DMS114 treated with DMSO at 0.1 percent for 48 hours (cell line): ENCODE measurements around the gene LRRC7.
"Not testable (repeated sequence)": the region's sequence is repeated elsewhere in the genome, so short reads cannot be mapped to it uniquely, and the experiment has no call there.

ENCODE experiments used
- DNase-seq: peaks from one replicate; lab custom pipeline; 2025; ENCODE audit not compliant: unreplicated experiment; lab: John Stamatoyannopoulos, UW

LRRC7 gene

GRCh38 chr1:70033266-70033873 lies 465.6 kb downstream of the LRRC7 start:
- no peak for DNase-seq

GRCh38 chr1:70033936-70034335 lies 466.2 kb downstream of the LRRC7 start:
- DNase-seq: no peak

DNA sequence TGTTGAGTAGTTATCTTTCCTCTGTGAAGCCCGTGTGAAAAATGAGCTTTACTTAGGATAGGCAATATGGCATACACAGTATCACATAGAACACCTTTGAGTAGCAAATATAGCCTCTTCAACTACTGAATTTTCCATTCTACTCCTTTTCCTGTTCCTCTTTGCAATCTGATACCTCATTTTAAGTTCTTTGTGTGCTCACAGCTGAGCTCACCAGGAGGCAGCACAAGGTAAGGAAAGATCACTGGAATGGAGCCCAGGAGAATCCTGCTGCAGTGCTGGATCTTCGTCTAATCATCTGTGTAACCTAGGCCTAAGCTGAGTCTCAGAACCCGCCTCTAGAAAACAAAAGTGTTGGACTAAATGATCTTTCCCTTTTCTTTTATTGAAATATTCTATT lies 466.7 kb downstream of the LRRC7 start:
- no peak for DNase-seq

GRCh38 chr1:70038025-70038424 lies 470.3 kb downstream of the LRRC7 start:
- no peak for DNase-seq

- no peak for DNase-seq
These were observed 471.8 kb downstream of the LRRC7 start for GRCh38 chr1:70039485-70039884.

DNA sequence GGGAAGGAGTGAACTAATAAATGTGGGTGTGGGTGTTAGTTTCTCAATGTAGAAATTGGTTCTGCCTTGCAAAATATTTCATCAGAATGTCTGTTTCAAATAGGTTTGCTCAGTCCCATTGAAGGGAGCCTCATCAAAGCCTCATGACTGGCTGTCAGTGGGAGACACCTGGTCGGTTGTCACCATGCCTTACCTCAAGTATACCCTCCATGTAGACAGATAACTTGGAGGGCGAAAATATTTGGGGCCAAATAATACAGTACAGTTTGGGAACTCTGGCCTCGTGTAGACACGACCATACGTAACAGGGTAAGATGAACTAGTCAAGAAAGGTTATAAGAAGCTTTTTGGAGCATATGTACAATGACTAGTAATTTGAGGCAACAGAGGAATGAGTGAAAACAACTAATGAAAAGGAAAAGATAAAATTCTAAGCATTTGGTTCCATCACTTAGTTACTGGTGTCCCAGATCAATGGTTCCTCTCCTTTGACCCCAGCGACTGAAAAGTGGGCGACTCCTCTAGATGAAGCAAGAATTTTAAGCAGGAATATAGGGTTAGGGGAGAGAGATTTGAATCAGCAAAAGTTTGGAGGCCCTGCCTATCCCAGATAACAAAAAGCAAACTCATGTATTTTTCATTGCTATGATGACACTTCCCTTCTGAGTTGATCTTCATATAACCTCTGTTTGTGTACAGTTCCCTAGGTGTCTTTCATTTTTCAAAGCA lies 473.8 kb downstream of the LRRC7 start:
- DNase-seq: no peak

- DNase-seq: no peak
These were observed 474.5 kb downstream of the LRRC7 start for GRCh38 chr1:70042090-70042731.

DNA sequence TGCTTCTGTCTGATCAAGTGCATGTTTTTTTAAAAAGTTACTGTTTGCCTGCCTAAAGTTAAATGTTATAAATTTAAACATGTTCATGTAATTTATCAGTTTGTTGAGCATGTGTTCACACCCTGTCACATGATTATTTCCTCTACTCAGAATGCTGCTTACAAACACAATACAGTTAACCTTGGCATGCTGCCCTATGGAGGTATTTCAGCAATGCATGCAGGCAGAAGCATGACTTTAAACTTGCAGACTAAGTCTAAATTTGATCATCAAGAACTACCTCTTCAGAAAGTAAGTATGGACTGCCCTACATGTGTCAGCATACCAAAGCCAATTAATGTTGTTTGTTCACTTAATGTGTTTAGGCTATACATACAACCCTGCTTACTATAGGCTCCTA lies 476.1 kb downstream of the LRRC7 start:
- DNase-seq: no peak

- DNase-seq: no peak
These were observed 477.1 kb downstream of the LRRC7 start for GRCh38 chr1:70044832-70045231.

DNA sequence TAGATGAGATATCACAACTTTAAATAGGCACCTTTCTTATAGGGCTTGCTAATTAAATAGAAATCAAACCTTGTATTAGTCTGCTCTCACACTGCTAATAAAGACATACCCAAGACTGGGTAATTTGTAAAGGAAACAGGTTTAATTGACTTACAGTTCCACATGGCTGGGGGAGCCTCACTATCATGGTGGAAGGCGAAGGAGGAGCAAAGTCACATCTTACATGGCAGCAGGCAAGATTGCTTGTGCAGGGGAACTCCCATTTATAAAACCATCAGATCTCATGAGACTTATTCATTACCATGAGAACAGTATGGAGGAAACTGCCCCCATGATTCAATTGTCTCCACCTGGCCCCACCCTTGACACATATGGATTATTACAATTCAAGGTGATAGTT lies 477.9 kb downstream of the LRRC7 start:
- DNase-seq: not testable (repeated sequence)

DNA sequence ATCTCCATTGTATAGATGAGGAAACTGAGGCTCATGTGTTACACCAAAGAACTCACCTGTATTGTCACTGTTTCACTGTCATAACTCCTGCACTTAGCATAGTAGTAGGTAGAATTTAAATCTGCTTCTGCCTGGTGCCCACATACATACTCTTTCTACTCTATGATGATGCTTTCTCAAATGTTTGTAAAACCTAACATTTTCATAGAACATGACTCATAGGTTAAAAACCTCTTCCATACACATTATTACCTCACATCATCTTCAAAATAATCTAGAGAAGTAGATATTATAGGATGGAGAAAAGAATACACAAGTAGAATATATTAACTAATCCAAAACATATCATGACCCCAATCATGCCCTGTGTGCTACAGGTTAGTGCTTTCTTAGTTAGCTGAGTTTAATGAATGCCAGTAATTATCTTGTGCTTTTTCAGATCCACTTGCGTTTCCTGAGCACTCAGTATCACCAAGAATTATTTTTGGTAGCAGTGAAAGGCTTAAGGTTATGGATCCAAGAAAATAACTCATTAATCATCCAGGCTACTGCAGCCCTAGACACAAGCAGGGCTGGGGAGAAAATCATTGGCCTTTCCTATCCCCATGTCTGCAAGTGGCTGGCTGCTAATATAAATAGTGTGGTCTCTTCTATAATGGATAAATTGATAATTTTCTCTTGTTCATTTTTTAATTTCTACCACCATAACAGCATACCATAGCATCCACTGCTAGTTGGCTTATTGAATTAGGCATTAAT lies 480.8 kb downstream of the LRRC7 start:
- no peak for DNase-seq

GRCh38 chr1:70051926-70052325 lies 484.2 kb downstream of the LRRC7 start:
- no peak for DNase-seq

DNA sequence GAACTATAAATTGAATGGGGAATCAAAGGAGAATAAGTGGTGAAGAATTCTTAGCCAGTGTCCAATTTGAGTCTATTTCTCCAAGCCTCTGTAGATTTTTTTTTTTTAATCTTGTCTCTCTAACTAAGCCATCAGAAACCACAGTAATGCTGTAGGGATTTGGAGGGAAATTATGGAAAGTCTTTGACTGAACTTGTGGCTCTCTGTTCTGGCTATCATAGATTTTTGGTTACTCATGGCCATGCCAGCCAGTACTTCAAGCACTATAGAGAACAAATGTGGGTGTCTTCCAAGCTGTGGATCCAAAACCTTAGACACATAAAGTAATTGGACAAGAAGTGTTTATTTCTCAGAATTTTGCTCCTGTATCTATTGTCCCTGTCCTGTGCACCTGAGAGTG lies 489.8 kb downstream of the LRRC7 start:
- DNase-seq: no peak

DNA sequence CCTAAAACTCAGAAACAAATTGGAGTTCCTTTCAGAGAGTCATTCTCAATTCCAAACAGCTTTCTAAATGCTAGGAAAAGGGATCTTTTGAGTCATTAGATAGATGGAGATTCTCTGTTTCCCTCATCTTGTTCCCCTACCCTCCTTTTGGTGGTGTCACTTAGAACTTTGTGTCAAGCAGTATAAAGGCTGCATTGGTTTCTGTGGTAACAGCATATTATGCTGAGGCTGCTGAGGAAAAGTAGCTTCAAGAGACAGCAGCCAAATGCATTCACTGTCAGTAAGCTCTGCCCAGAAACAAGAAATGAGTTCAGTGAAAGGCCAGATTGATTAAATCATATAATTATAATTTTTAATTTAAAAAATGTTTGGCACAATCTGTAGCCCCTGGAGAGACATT lies 493.5 kb downstream of the LRRC7 start:
- no peak for DNase-seq

GRCh38 chr1:70063861-70064260 lies 496.1 kb downstream of the LRRC7 start:
- no peak for DNase-seq

GRCh38 chr1:70066711-70067110 lies 499.0 kb downstream of the LRRC7 start:
- no peak for DNase-seq

DNA sequence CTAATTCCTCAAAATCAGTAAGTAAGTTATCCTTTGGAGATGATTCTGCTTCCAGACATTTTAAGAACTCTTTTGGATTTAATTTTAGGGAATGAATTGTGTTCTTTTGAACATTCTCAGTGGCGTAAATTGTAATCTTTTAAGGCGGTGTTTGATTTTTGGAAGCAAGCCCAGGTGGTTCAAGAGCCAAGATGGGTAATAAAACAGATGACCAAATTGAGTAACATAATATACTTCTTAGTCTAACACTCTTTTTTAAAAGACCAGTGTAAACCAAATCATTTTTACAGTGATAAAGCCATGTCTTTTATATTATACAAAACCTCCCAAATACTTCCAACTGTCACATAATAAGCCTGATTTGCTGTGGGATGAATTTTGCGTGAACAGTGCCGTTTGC lies 503.9 kb downstream of the LRRC7 start:
- no peak for DNase-seq

DNA sequence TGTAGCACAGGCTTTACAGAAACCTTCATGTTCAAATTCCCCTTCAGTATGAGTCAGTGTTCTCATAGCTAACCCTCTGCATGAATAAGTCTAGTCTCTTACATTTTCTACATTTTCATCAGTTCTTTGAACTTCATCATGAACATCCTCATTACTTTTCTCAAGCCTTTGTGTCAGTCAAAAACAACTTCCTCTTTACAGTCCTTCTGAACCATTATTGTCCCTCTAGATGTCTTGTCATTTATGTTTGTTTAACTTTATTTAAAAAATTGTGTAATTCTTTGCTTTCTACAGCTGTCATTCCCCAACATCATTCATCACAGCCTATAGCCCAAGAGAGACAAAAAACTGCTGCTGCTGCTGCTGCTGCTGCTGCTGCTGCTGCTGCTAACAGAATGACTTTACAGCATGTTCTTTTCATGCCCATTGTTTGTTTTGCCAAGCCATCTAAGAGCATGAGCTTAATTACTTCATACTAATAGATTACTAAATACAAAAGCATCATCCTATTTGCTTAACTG lies 504.6 kb downstream of the LRRC7 start:
- DNase-seq: no peak

- DNase-seq: no peak
These were observed 508.0 kb downstream of the LRRC7 start for GRCh38 chr1:70075761-70076160.

DNA sequence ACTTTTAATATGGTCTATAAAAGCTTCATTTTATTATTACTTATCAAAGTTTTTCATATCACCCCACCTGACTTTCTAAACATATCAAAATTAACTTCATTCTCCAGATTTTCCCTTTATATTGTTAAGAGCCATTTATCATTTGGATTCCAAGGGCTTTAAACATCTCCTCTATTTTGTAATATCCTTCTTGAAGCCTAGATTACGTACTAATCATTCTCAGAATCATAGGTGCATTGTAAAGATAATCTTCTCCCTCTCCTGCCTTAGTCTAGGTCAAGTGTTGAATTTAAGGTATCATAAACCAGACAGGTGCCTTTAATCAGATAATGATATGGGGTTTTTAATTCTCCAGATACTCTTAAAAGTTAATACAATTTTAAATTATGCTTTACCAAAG lies 509.3 kb downstream of the LRRC7 start:
- DNase-seq: no peak

GRCh38 chr1:70079546-70079945 lies 511.8 kb downstream of the LRRC7 start:
- DNase-seq: no peak

DNA sequence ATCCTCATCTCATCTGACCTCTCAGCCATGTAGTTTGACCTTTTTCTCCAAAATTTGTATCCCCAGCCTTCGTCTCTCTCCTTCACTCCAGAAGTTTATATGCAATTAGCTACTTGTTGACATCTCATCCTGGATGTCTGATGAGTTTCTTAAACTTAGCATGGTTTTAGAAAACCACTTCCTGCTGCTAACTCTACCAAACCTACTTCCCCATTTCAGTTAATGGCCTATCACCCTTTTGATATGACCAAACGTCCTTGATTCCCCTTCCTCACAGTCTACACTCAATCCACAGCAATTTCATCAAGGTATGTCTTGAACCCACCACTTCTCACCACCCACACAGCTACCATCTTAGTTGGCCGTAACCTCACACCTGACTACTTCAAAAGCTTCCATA lies 515.8 kb downstream of the LRRC7 start:
- DNase-seq: no peak
